Smooth muscle cell (in vitro differentiated cells): ENCODE data around the gene NBEA. TPM values are rescaled to one million over a fixed set of nuclear protein-coding genes. Genes with fewer than 3 reads are reported as not detected.

ENCODE experiments used
- DNase-seq: peaks from one replicate; lab custom pipeline; 2025; ENCODE audit not compliant: unreplicated experiment; lab: John Stamatoyannopoulos, UW
- H2AFZ ChIP-seq: fragments of 200-600 bp; sonication (generic); 2 replicates; pipeline ENCODE4 v1.6.0; 2016; ENCODE audit warnings: antibody characterized with exemption, low read depth, mild to moderate bottlenecking
- H3F3A ChIP-seq: fragments of 200-600 bp; sonication (generic); 2 replicates; pipeline ENCODE4 v1.6.0; 2017; ENCODE audit warnings: antibody characterized with exemption, low read depth
- H3K27ac ChIP-seq: fragments of 200-600 bp; sonication (generic); 2 replicates; pipeline ENCODE4 v1.5.1; 2016; ENCODE audit warnings: low read depth, mild to moderate bottlenecking
- H3K27me3 ChIP-seq: fragments of 200-600 bp; sonication (generic); 2 replicates; pipeline ENCODE4 v1.6.1; 2016; ENCODE audit warnings: low read depth, mild to moderate bottlenecking
- H3K36me3 ChIP-seq: fragments of 200-600 bp; sonication (generic); 2 replicates; pipeline ENCODE4 v1.5.1; 2016; ENCODE audit warnings: low read depth
- H3K4me1 ChIP-seq: fragments of 200-600 bp; sonication (generic); 2 replicates; pipeline ENCODE4 v1.5.1; 2016; ENCODE audit warnings: low read depth
- H3K4me2 ChIP-seq: fragments of 200-600 bp; sonication (generic); 2 replicates; pipeline ENCODE4 v1.6.0; 2016; ENCODE audit warnings: mild to moderate bottlenecking
- H3K4me3 ChIP-seq: fragments of 200-600 bp; sonication (generic); 2 replicates; pipeline ENCODE4 v1.5.1; 2016; ENCODE audit warnings: mild to moderate bottlenecking
- H3K79me2 ChIP-seq: fragments of 200-600 bp; sonication (generic); 2 replicates; pipeline ENCODE4 v1.6.0; 2016; ENCODE audit warnings: low read depth, mild to moderate bottlenecking
- H3K9ac ChIP-seq: fragments of 200-600 bp; sonication (generic); 2 replicates; pipeline ENCODE4 v1.6.0; 2016; ENCODE audit warnings: low read depth
- H3K9me3 ChIP-seq: fragments of 200-600 bp; sonication (generic); replicated peaks from 2 replicates; pipeline ENCODE4 v1.5.1; 2016; ENCODE audit warnings: low read depth
- H4K20me1 ChIP-seq: fragments of 200-600 bp; sonication (generic); 2 replicates; pipeline ENCODE4 v1.6.0; 2016; ENCODE audit warnings: low read depth
- CTCF ChIP-seq: fragments of 200-600 bp; sonication (generic); IDR thresholded peaks from 2 replicates; pipeline ENCODE4 v1.5.1; 2017; ENCODE audit warnings: borderline replicate concordance, mild to moderate bottlenecking, antibody characterized with exemption; ENCODE audit not compliant: insufficient read depth, poor library complexity, severe bottlenecking
- WGBS: methylation state at CpG from one replicate; pipeline ENCODE4 v1.1.7; 2016; ENCODE audit warnings: low lambda C conversion rate; 5-methylcytosine and 5-hydroxymethylcytosine counted together
- polyA plus RNA-seq: library from polyadenylated mRNA; unstranded; fragments of >200 nt; fragmentation: Nextera tagmentation; extraction: Ambion mirVana; gene quantifications from 2 replicates; pipeline ENCODE4 v1.2.1, GENCODE V29; 2016
- total RNA-seq: library from RNA; depleted of rRNA; stranded (reverse); fragments of >200 nt; gene quantifications from 2 replicates; pipeline ENCODE4 v1.2.3, GENCODE V29; 2014

Gene NBEA
- total and polyA plus RNA-seq, 2 experiments from 2014 or later, result 3.6 to 11.7 TPM

- H3K4me3 ChIP-seq, result peak overlapping the region; percentile 30
- no peak overlapping the region for H3K9ac ChIP-seq
- H3K4me2 ChIP-seq, result no peak overlapping the region
- peaks cover 62% of the 10 kb centered on the region for H4K20me1 ChIP-seq
- no peak for TF ChIP-seq CTCF
- DNase-seq, result no peak
- no peaks in the 10 kb centered on the region for H3K79me2 ChIP-seq
- WGBS, result 38% methylated on average over 5 of the region's 5 CpGs
- H3F3A ChIP-seq, result no peaks in the 10 kb centered on the region
- no peak overlapping the region for H2AFZ ChIP-seq
- no peaks in the 10 kb centered on the region for H3K36me3 ChIP-seq
- H3K9me3 ChIP-seq, result no peaks in the 10 kb centered on the region
- no peak overlapping the region for H3K27ac ChIP-seq
- peaks cover 100% of the 10 kb centered on the region for H3K27me3 ChIP-seq
- H3K4me1 ChIP-seq, result peaks cover 25% of the 10 kb centered on the region
Observed at GRCh38 chr13:35477386-35477946, 535.4 kb downstream of the NBEA start.

GRCh38 chr13:35478271-35479037 lies 536.4 kb downstream of the NBEA start:
- Histone ChIP-seq H2AFZ (no peak overlapping the region), H3K27ac (no peak overlapping the region), H3K27me3 (peaks cover 94% of the 10 kb centered on the region), H3K4me1 (peaks cover 25% of the 10 kb centered on the region), H4K20me1 (peaks cover 55% of the 10 kb centered on the region), H3K36me3 (no peaks in the 10 kb centered on the region), H3K79me2 (no peaks in the 10 kb centered on the region), H3F3A (no peaks in the 10 kb centered on the region), H3K4me2 (no peak overlapping the region), H3K9me3 (no peaks in the 10 kb centered on the region), H3K4me3 (peak overlapping the region; percentile 30), H3K9ac (no peak overlapping the region)
- WGBS, result 3% methylated on average over 51 of the region's 51 CpGs
- TF ChIP-seq CTCF, result no peak
- no peak for DNase-seq

DNA sequence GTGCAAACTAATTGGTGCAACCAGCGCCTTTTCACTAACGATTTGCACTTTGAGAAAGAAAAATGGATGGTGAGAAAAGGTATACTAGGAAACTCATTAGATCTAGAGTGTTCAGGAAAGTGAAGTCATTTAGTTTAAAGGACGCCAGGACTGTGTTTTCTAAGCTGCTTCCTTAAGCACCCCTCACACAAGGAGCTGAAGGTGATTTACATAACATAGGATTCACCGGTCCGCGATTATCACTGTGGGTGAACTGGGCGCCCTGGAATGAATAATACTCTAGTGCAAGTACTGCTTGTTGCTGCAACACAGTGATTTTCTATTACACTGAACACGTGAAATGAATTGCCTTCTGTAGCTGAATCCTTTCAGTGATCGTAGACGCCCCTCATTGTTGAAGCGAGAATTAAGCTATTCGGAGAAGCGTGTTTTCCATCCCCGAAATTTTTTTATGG lies 537.0 kb downstream of the NBEA start:
- Histone ChIP-seq H2AFZ (no peak overlapping the region), H3K9ac (no peak overlapping the region), H3K36me3 (no peaks in the 10 kb centered on the region), H3K4me3 (peak overlapping the region; percentile 30), H3F3A (no peaks in the 10 kb centered on the region), H4K20me1 (peaks cover 48% of the 10 kb centered on the region), H3K4me2 (no peak overlapping the region), H3K4me1 (peaks cover 25% of the 10 kb centered on the region), H3K27me3 (peaks cover 93% of the 10 kb centered on the region), H3K9me3 (no peaks in the 10 kb centered on the region), H3K79me2 (no peaks in the 10 kb centered on the region), H3K27ac (no peak overlapping the region)
- DNase-seq, result no peak
- TF ChIP-seq CTCF, result no peak
- 14% methylated on average over 14 of the region's 14 CpGs for WGBS
